Psoas muscle (tissue), 8 donors: ENCODE measurements around the gene MPHOSPH10. TPM values are rescaled to one million over a fixed set of nuclear protein-coding genes. Genes with fewer than 3 reads are reported as not detected.
"Not testable (repeated sequence)": the region's sequence is repeated elsewhere in the genome, so short reads cannot be mapped to it uniquely, and the experiment has no call there.

ENCODE experiments used
- ATAC-seq, 4 donors: fragments of 200-7000 bp; cut with Tn5 transposase; one replicate each; pipeline ENCODE4 v1.9.1; 2020; ENCODE audit warnings: moderate library complexity in 3 of 4, mild to moderate bottlenecking in 2 of 4
- DNase-seq, 2 donors: peaks; one replicate each; pipeline ENCODE4 v3.0.0-alpha.2; 2020
- H3K27ac ChIP-seq: fragments of 200-600 bp; one replicate; pipeline ENCODE4 v1.8.0; 2022
- H3K27me3 ChIP-seq, 3 donors: fragments of 200-600 bp in 1 of 3; one replicate each; pipeline versions ENCODE4 v1.6.1 to v1.8.0; 2013 to 2022; ENCODE audit warnings: low read length in 2 of 3, mild to moderate bottlenecking in 2 of 3, moderate library complexity in 1 of 3; ENCODE audit not compliant: insufficient read depth in 3 of 3
- H3K36me3 ChIP-seq, 2 donors: fragments of 200-600 bp in 1 of 2; one replicate each; pipeline versions ENCODE4 v1.6.1 to v1.8.0; 2013 to 2022; ENCODE audit warnings: low read depth in 1 of 2, mild to moderate bottlenecking in 1 of 2, moderate library complexity in 1 of 2; ENCODE audit not compliant: insufficient read depth in 1 of 2
- H3K4me1 ChIP-seq: fragments of 200-600 bp; one replicate; pipeline ENCODE4 v1.8.0; 2022
- H3K4me3 ChIP-seq: fragments of 200-600 bp; one replicate; pipeline ENCODE4 v1.8.0; 2022; ENCODE audit warnings: mild to moderate bottlenecking
- H3K9me3 ChIP-seq: fragments of 200-600 bp; one replicate; pipeline ENCODE4 v1.8.0; 2022
- CTCF ChIP-seq: fragments of 200-600 bp; IDR thresholded peaks from one replicate; pipeline ENCODE4 v1.8.0; 2022; ENCODE audit warnings: antibody characterized with exemption
- WGBS, 3 donors: extraction: QIAGEN DNeasy Blood & Tissue Kit; methylation state at CpG; one replicate each; pipeline versions ENCODE4 v1.1.6 to v1.1.7; 2013; 5-methylcytosine and 5-hydroxymethylcytosine counted together
- intact Hi-C, 2 donors: fragments of 100-400 bp; cut with DNase I; formaldehyde crosslinking; loops; one replicate each; pipeline versions ENCODE4 v1.11.0 to v1.14.2; 2022
- polyA plus RNA-seq, 3 donors: library from polyadenylated mRNA; stranded (reverse); fragments of 200-250 nt; gene quantifications; one replicate each; pipeline ENCODE4 v1.2.3, GENCODE V29; 2013
- total RNA-seq, 4 donors: library from RNA; stranded (reverse); fragmentation: NEBNext Ultra II Directional in 2 of 4; extraction: Animal tissue kit (Norgen Biotek cat#: 25700) in 2 of 4; gene quantifications; one replicate each; pipeline versions ENCODE4 v1.2.1 to v1.2.4, GENCODE V29; 2021 to 2023
- donor health status: healthy with polysubstance abuse.
- donor health status: DM: no; HTN: no; CAD: no; lungs with moderate emphysema.
- donor health status: Bipolar disorder and iron deficiency.
- donor health status: healthy.
- donor health status: DM: yes; HTN: yes; CAD: no.
- donor health status: DM: no; HTN: no; CAD: no.
- donor health status: DM: no; HTN: no; CAD: no.
- donor health status: DM: yes; HTN: yes; CAD: no.

The MPHOSPH10 gene
- total and polyA plus RNA-seq, 7 donors = 32.9 to 53.7 (median 39.7) TPM

DNA sequence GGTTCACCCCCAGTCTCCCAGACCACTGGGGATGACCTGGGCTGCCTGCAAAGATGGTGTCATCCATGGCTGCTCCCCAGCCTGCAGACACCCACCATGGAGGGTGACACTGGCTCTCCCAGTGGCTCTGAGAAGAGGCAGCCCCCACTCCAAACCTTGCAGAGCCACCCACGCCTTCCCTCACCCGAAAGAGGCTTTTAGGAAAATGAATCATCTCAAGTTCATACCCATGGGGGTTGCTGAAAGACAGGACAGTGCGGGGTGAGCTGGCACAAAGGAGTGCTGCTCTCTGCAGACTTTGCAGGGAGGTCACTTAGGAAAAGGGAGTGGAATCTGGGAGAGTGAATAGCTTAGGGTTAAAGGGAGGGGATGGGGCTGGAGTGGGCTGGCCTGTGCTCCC is 36.4 kb downstream of the MPHOSPH10 start:
- TF ChIP-seq CTCF = no peak
- Histone ChIP-seq H3K27ac (no peak overlapping the region), H3K4me1 (no peaks in the 10 kb centered on the region), H3K36me3 (no peaks in the 10 kb centered on the region), H3K27me3 (no peaks in the 10 kb centered on the region), H3K4me3 (no peak overlapping the region), H3K9me3 (no peaks in the 10 kb centered on the region)
- intact Hi-C loops = no loop called here
- ATAC-seq = no peak
- no peak for DNase-seq
- WGBS, 3 donors = 58 to 68% (median 60%) methylated on average over 3 of the region's 3 CpGs

DNA sequence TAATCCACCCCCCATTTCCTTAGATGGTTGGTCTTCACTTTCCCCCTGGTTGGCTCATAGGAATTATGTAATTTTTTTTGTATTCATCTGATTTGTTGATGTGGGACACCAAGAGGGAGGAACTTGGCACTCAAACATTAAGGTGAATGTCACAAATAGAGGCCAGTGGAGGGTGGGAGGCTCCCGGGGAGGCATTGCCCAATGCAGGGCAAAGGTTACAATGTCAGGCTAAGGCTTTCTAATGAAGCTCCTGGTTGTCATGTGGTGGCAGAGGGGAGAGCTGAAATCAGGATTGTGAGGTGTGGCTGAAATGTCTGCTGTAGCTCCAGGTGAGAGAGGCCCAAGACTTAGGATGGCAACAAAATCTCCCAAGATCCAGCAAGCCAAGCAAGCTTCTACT is 42.7 kb downstream of the MPHOSPH10 start:
- intact Hi-C loops = no loop called here
- ATAC-seq (no peak), DNase-seq (no peak)

GRCh38 chr2:71174207-71174606 is 43.8 kb downstream of the MPHOSPH10 start:
- H3K4me3 ChIP-seq = no peak overlapping the region
- 66 to 75% (median 67%) methylated on average over 3 of the region's 3 CpGs for WGBS, 3 donors
- no peak for ATAC-seq
- no peaks in the 10 kb centered on the region for H3K9me3 ChIP-seq
- H3K27ac ChIP-seq = no peak overlapping the region
- H3K36me3 ChIP-seq = no peaks in the 10 kb centered on the region
- H3K4me1 ChIP-seq = no peaks in the 10 kb centered on the region
- no peak for DNase-seq
- no peak for TF ChIP-seq CTCF
- intact Hi-C loops = no loop called here
- no peaks in the 10 kb centered on the region for H3K27me3 ChIP-seq

More for the DNA sequence above, 42.7 kb downstream of the MPHOSPH10 start:
- WGBS, 3 donors = 58 to 90% (median 72%) methylated on average over 1 of the region's 1 CpG
- no peak overlapping the region for H3K4me3 ChIP-seq
- no peaks in the 10 kb centered on the region for H3K9me3 ChIP-seq
- no peaks in the 10 kb centered on the region for H3K4me1 ChIP-seq
- no peaks in the 10 kb centered on the region for H3K36me3 ChIP-seq
- no peak for TF ChIP-seq CTCF
- H3K27me3 ChIP-seq = no peaks in the 10 kb centered on the region
- H3K27ac ChIP-seq = no peak overlapping the region

GRCh38 chr2:71178836-71179235 is 48.4 kb downstream of the MPHOSPH10 start:
- H3K27me3 ChIP-seq, H3K36me3 ChIP-seq, ATAC-seq, intact Hi-C loops, H3K4me3 ChIP-seq, DNase-seq, H3K27ac ChIP-seq, H3K4me1 ChIP-seq, H3K9me3 ChIP-seq: not testable (repeated sequence)
- WGBS, 3 donors = 78 to 80% (median 78%) methylated on average over 8 of the region's 8 CpGs

DNA sequence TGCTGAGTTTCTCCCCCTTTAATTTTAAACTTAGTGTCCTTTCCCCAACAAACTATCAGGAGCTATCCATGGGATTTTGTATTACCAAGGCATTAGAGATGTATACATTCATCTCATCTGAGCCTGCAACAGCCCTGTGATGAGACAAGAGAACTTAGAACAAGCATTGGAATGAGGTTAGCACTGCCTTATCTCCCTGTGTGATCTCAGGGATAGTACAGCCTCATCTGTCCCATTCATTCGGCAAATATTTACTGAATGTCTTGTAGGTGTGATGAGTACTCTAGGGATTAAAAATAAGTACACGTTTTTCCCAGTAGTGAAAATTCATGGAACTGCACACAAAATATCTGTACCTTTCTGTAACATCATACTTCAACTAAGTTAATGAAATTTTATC is 50.9 kb downstream of the MPHOSPH10 start:
- no peaks in the 10 kb centered on the region for H3K9me3 ChIP-seq
- H3K27ac ChIP-seq = no peak overlapping the region
- no peak for ATAC-seq
- intact Hi-C loops = no loop called here
- H3K4me3 ChIP-seq = no peak overlapping the region
- DNase-seq = no peak
- 71 to 79% (median 74%) methylated on average over 2 of the region's 2 CpGs for WGBS, 3 donors
- no peaks in the 10 kb centered on the region for H3K4me1 ChIP-seq
- no peaks in the 10 kb centered on the region for H3K27me3 ChIP-seq
- TF ChIP-seq CTCF = no peak
- peaks cover 0 to 3% of the 10 kb centered on the region in 2 donors for H3K36me3 ChIP-seq

DNA sequence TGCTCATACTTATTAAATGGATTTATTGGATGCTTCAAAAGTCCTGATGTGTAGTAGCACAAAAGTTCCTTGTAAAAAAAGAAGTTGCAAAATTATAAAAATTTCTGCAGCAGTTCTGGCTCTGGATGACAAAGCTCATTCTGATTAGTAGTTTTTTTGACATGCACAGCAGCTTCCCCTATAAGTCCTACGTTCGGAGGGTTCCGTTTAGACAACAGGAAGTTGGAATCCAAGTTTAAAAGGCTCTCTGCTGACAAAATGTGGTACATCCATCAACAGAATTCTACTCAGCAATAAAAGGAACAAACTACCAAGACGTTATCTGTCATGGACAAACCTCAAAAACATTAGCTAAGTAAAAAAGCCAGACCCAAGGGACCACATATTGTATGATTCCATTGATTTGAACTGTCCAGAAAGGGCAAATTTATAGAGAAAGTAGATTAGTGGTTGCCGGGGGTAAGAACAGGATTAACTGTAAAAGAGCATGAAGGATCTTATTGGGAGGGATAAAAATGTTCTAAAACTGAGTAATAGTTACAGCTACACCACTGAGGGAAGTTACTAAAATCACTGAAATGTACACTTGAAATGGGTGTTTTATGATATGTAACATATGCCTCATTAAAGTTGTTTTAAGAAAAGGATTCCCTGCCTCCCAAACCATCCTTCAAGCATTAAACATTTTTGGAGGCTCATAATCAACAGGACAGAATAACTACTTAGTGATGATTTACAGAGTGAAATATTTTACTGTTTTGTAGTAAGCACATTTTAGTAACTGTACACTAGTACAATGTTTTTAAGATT is 53.1 kb downstream of the MPHOSPH10 start:
- ATAC-seq, intact Hi-C loops, H3K9me3 ChIP-seq, H3K4me1 ChIP-seq, H3K4me3 ChIP-seq, DNase-seq, H3K27ac ChIP-seq, H3K27me3 ChIP-seq: not testable (repeated sequence)
- 33 to 53% (median 42%) methylated on average over 2 of the region's 5 CpGs for WGBS, 3 donors
- peaks cover 3 to 18% of the 10 kb centered on the region in 2 donors for H3K36me3 ChIP-seq
